B cell (primary cell): ENCODE data around the gene NAA35.

ENCODE experiments used
- EZH2 ChIP-seq: IDR thresholded peaks from 2 replicates; pipeline ENCODE4 v1.6.1; 2012; ENCODE audit warnings: borderline replicate concordance, low read depth, mild to moderate bottlenecking, moderate library complexity, low read length; ENCODE audit not compliant: insufficient read depth, poor library complexity, severe bottlenecking
- TF ChIP-seq, protein P1 (sequence below): fragments of 200-600 bp; IDR thresholded peaks from one replicate; pipeline ENCODE4 v1.8.0; 2022; ENCODE audit warnings: antibody characterized with exemption, mild to moderate bottlenecking

DNA sequence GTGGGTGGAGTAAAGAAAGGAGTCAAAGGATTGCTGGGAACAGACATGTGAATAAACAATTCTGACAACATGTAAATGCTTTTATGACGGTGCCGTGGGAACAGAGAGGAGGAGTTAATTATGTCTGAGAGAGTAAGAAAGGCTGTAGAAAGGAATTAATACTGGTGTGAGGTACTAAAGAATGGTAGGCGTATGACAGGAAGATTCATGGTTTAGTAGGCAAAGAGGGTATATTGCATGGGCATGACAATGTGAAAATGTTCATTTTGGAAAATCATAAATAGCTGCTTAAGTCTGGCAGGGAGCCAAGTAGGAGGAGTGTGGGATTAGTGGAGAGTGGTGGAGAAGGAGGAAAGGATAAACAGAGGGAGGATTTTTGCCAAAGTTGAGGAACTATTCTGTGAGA is 19.7 kb downstream of the NAA35 start:
- TF ChIP-seq, protein P1, sequence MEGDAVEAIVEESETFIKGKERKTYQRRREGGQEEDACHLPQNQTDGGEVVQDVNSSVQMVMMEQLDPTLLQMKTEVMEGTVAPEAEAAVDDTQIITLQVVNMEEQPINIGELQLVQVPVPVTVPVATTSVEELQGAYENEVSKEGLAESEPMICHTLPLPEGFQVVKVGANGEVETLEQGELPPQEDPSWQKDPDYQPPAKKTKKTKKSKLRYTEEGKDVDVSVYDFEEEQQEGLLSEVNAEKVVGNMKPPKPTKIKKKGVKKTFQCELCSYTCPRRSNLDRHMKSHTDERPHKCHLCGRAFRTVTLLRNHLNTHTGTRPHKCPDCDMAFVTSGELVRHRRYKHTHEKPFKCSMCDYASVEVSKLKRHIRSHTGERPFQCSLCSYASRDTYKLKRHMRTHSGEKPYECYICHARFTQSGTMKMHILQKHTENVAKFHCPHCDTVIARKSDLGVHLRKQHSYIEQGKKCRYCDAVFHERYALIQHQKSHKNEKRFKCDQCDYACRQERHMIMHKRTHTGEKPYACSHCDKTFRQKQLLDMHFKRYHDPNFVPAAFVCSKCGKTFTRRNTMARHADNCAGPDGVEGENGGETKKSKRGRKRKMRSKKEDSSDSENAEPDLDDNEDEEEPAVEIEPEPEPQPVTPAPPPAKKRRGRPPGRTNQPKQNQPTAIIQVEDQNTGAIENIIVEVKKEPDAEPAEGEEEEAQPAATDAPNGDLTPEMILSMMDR, result no peak
- TF ChIP-seq EZH2, result no peak
